Cortex of kidney (tissue), 1 donor: ENCODE measurements around the gene ARHGEF10L.
"Not testable (repeated sequence)": the region's sequence is repeated elsewhere in the genome, so short reads cannot be mapped to it uniquely, and the experiment has no call there.

Experiments used
- DNase-seq: peaks from one replicate; lab custom pipeline; 2025; lab: John Stamatoyannopoulos, UW

ARHGEF10L gene

DNA sequence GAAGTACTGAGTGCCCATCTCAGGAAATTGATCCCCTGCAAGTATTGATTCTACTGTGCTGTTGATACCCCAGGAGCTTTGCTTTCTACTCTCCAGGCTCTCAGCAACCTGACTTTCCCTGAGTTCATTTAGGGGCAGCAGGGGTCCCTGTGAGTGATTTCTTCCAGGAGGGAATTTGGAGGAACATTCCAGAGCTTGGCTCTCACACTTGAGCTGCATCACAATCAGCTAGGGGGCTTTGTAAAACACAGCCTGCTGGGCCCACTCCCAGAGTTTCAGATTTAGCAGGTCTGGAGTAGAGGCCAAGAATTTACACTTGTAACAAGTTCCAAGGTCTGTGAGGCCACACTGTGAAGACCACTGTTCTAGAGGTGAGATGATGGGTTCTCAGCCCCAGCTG is 199.6 kb downstream of the ARHGEF10L start:
- no peak for DNase-seq

DNA sequence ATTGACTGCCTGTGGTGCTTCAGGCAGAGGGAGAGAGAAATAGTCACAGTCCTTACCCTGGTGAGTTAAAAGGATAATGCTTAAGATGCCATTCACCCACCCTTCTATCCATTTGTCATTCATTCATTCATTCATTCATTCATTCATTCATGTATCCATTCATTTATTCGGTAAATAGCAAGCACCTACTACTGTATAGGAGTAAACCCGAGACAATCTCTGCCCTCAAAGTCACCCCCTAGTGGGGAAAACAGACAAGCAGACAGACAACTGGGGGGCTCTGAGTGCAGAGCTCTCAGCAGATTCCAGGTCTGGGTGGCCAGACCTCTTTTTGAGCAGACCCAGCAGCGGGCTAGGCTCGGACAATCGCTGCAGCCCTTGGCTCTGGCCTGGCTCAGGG is 201.6 kb downstream of the ARHGEF10L start:
- DNase-seq, result no peak

DNA sequence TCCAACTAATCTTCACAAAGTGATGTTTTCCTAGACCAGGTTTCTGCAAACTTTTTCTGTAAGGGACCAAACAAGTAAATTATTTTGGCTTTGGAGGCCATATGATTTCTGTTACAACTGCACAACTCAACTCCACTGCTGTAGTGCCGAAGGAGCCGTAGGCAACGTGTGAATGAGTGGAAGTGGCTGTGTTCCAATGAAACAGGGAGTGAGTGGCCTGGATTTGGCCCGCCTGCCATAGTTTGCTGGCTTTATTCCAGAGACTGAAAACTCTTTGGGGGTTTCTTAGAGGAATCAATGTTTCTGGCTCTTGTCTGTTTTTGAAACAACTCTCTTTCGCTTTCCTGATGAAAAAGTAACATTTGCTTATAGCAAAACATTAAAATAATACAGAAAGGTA is 203.1 kb downstream of the ARHGEF10L start:
- DNase-seq, result no peak

DNA sequence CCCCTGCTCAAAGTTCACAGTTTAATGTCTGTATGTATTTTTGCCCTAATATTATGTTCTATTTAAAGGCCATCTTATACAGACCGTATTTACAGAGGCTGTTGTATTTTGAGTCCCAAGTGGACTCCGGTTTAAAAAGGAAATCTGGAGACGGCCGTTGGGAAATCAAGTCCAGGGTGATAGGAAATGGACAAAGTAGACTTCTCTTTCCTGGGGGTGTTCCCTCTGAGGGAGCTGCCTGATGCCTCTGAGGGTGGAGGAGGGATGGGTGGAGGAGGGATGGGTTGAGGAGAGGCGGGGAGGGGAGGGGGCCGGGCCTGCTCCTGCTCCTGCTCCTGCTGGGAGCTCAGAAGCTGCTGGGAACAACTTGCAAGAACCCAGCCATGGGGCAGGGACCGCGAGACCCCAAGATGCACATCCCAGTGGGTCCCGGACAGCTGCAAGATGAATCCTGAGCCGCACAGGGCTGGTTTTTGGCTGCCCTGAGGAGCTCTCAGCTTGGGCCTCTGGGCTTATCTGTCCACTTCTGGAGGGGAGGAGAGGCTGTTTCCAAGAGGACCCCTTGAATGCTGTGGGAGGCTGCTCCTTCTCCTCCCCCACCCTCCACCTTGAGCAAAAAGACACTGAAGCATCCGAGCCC is 203.6 kb downstream of the ARHGEF10L start:
- DNase-seq, result no peak

DNA sequence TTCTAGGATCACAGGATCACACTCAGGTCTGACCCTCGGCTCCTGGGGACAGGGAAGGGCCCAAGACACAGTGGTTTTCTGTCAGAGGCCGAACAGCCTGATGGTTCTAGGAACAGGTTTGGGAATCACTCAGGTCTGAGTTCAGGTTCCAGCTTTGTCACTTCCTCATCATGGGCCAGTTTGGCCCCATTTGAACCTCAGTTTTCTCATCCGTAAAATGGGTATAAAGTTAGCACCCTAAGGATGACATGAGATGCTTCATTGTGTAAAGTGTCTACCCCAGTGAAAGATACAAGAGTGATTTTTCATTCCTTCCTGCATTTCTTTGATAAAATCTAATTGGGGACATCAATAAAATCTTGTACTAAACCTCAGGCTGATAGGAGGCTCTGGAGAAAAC is 204.4 kb downstream of the ARHGEF10L start:
- DNase-seq, result no peak

DNA sequence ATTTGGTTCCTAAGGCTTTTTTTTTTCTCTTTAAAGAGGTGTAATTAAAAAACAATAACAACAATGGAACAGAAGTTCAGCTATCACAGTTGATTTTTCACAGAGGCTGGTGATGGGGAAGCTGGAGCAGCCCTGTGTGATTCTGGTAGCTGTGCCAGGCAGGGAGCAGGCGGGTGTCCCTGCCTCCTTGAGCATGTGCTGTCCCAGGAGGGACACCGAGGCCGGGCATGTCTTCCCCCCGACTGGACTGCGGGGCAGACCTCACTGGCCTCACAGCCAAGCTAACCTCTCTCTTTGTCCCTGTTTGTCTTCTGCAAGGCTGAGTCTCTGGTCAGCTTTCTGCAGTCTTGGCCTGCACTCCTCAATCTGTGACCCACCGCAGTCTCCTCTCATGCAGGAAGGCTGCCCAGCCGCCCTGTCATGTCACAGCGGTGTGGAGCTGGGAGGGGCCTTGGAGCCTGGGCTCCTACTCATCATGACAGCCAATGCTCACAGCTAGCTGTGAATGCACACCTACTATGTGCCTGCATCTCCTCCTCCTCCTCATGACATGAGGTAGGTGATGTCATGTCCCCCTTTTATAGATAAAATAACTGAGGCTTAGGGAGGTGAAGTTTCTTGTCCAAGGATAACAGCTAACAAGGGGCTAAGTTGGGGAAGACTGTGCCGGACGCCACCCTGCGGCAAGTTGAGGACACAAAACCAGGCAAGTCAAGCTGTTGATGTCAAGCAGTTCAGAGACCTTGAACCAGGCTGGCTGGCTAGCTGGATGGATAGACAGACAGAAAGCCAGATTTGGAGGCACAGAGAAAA is 205.4 kb downstream of the ARHGEF10L start:
- DNase-seq, result no peak

DNA sequence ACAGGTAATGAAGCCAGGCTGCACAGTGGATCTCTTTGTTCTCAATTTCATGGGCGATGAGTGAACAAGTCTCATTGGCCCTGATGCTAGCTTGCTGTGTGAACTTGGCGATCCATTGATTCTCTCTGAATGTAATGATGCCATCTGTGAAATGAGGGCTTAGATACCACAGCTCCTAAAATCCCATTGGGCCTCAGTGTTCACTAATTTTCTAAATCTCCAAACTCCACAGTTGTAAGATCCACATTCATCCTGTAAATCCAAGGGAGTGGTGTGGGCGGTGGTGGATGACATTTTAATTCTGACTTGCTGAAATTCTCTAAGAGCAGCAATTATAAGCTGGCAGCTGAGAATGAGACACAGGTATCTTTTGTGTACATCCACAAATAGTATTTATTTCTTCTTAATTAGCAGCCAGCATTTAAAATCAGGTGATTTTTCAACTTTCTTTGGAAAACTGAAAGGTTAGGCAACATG is 206.0 kb downstream of the ARHGEF10L start:
- DNase-seq, result no peak

DNA sequence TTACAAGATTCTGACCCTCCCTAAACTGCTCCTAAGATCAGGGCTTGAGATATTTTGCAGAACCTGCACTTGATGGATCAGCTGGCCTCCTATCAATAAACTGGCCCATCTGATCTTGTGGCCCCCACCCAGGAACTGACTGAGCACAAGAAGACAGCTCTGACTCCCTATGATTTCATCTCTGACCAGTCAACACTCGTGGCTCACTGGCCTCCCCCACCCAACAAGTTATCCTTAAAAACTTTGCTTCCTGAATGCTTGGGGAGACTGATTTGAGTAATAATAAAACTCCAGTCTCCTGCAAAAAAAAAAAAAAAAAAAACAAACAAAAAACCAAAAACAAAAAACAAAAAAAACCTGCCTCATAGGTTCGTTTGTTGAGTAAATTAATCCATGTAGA is 206.8 kb downstream of the ARHGEF10L start:
- not testable (repeated sequence) for DNase-seq

DNA sequence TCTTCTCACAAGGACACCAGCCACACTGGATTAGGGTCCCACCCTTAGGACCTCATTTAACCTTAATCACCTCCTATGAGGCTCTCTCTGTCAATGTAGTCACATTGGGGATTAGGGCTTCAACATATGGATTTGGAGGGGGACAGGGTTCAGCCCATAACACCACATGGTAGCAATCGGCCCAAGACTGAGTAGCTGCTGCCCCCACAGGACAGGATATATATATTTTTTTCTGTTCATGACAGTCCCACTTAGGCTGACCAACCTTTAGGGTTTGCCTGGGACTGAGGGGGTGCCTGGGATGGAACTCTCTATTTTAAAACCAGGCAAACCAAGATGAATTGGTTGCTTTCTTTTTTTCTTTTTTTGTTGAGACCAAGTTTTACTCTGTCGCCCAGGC is 207.4 kb downstream of the ARHGEF10L start:
- DNase-seq, result no peak
